Measurements from ENCODE around the gene THBD.

- TF ChIP-seq POLR2A (IDR thresholded peaks at IDR 0.05): no peak
- TF ChIP-seq POLR2AphosphoS5 (IDR thresholded peaks at IDR 0.05): no peak
Measured at GRCh38 chr20:23094927-23095326, 45.5 kb upstream of the THBD start.
